Stimulated activated CD4-positive, alpha-beta T cell treated with anti-CD3 and anti-CD28 coated beads, Interleukin-2, amount 100 ng/mL, for 48 hours (primary cell): Measurements from ENCODE around the gene FUCA1.
"Not testable (repeated sequence)": the region's sequence is repeated elsewhere in the genome, so short reads cannot be mapped to it uniquely, and the experiment has no call there.

ENCODE experiments used
- DNase-seq, 2 donors: peaks; one replicate each; pipeline ENCODE4 v3.0.0-alpha.2; 2020

FUCA1 gene

GRCh38 chr1:23834156-23834555 is 33.9 kb downstream of the FUCA1 start:
- DNase-seq = not testable (repeated sequence)

- no peak for DNase-seq
Observed at GRCh38 chr1:23827717-23828116, 40.4 kb downstream of the FUCA1 start.

DNA sequence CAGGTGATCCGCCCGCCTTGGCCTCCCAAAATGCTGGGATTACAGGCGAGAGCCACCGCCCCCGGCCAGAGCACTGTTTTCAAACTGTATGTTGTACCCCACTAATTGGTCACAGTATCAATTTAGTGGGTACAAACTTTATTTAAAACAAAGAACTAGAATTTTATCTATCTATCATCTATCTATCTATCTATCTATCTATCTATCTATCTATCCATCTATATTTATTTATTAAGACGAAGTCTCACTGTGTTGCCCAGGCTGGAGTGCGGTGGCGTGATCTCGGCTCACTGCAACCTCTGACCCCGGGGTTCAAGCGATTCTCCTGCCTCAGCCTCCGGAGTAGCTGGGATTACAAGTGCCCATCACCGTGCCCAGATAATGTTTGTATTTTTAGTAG is 41.5 kb downstream of the FUCA1 start:
- DNase-seq = not testable (repeated sequence)

- DNase-seq = no peak
Observed at GRCh38 chr1:23825762-23826522, 42.1 kb downstream of the FUCA1 start.

GRCh38 chr1:23825076-23825761 is 42.9 kb downstream of the FUCA1 start, which contains the start of gene HMGCL:
HMGCL (minus strand) TSS chr1:23825429; CDS start chr1:23825415, 14 bp downstream.
- DNase-seq = peak; percentile 81 to 84

DNA sequence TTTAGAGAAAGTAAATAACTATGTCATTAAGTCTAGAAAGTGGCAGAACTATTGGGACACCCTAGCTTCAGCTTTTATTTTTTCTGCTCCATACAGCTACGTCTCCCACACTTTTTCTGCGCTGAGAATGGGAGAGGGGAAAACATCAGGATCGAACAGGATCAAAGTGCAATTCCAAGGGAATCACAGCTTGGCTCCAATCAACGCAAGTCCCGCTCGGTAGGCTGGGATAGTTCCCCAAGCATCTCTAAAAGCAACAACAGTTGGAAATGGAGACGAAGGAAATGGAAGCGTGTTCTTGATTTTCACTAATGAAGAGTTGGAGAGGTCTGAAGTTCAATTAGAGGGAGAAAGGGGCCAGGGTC is 43.4 kb downstream of the FUCA1 start:
- DNase-seq = no peak

DNA sequence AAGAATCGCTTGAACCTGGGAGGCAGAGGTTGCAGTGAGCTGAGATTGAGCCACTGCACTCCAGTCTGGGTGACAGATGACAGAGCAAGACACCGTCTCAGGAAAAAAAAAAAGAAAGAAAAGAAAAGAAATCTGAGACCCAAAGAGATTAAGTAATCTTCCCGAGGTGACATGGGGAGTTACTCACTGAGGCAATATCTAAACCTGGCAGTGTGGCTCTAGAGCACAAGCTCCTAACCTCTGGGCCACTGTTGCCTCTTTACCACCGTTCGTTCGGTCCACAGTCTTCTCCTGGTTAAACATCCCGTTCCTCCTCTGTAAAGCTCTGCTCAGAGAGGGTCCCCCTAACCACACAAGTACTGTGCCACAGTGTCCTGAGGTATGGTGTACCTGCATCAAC is 44.3 kb downstream of the FUCA1 start:
- no peak for DNase-seq

DNA sequence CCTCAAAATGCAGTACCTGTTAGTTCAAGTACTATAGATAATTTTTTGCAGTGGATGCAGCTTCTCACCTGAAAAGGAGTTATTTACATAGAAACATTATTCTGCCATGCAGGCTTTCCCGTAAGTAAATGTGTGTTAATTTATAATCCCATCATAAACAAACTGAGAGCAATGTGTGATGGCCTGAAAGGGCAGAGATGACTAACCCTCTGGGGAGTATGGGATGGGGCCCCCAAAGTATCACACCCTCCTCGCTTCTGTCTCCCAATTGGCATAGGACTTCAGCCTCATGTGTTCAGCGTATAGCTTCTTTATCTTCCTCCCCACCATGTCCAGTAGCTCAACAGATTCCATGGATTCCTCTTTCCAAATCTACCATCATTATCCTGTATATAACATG is 50.5 kb downstream of the FUCA1 start:
- no peak for DNase-seq

DNA sequence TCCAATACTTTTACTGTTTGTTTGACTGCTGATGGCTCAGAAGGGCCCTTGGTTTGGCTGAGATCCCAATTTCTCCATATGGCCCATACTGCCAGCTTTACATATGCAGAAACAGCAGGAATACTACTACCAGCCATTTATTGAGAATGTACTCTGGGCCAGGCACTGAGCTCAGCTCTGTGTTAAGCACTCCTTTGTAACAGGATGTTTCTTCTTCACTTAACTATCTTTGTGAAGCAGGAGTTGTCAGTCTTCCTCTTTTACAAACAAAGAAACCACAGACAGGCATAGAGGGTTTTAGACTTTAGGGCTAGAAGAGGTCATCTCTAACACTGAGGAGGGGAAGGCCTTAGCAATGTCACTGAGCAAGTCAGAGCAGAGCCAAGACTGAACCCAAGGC is 51.2 kb downstream of the FUCA1 start:
- DNase-seq = no peak

- DNase-seq = no peak
Observed at GRCh38 chr1:23816361-23816760, 51.7 kb downstream of the FUCA1 start.

- DNase-seq = no peak
Observed at GRCh38 chr1:23814016-23814415, 54.1 kb downstream of the FUCA1 start.

DNA sequence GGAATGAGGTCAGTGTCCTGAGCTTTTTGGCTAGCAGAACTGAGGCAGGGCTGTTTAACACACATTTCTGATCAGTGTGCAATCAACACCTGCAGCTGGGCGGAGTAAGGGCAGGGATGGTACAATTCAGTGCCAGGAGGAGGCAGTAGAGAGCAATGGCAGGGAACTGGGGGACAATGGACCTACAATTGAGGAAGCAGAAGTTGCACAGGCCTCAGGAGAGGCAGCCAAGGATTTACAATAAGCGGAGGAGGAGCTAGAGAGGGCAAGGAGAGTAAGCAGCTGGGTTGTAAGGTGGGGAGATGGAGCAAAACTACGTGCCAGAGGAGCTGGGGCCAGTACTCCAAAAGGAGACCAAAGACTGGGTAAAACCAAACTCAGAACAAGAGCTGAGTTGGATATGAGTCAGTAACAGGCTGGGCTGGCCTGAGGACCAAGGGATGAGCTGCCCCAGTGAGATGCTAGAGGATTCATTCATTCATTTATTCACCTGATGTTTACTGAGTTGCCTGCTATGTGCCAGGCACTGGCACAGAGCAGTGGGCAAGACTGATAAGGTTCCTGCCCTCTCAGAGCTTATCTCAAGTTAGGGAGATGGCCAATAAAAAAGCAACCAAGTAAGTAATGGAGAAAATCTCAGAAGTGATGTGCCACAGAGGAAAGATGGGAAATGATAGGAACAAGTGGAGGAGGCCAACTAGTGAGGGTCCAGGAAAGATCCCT is 57.1 kb downstream of the FUCA1 start:
- DNase-seq = peak; percentile 53 to 54

DNA sequence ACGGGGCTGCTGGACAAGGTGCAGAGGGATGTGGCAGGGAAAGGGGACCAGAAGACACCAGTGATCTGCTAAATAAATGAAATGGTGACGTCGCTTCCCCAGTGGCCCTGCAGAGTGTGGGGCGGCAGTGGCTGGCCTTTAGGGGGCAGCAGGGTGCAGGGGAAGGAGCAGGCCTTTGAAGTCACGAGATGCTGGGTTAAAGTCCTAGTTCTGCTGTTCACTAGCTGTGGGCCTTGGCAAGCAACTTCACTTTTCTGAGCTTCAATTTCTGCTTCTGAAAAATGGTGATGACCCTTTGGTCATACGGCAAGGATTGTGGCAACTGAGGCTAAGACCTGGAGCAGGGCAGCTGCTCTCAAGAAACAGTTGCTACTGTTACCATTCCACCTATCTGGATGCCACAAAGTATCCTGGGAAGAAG is 58.3 kb downstream of the FUCA1 start:
- DNase-seq = peak; percentile 68 to 75

DNA sequence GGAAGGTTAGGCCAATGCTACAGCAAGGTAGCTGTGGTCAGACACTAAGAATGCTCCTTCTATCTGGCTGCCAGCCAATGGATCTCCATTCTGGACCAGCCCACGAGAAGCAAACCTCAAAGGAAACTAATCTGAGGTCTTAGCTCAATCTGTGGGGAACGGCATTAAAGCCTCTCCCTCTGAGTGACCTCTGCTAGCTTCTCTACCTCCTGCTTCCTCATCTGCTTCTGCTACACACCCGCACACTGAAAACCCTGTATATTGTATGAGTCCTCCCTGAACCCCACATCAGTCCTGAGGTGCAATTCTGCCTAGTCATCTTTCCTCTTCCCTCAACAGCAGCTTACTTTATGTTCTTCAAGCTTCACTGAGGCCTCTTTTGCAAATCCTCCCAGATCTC is 60.6 kb downstream of the FUCA1 start:
- DNase-seq = no peak

DNA sequence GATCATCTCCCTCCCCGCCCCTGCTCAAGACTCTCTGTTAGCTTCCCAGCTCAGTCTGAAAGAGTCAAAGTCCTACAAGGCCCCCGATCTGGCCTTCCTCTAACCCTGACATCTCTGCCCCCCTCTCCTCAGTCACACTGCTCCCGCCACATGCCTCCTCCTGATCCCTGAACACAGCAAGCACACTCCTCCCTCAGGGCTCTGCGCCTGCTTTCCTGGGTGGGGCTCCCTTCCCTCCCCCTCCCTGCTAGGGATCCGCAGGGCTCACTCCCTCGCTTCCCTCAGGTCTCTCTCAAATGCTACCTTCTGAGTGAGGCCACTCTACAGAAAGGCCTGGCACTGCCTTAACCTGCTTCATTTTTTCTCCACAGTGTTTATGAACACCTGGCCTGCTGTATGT is 61.8 kb downstream of the FUCA1 start:
- DNase-seq = no peak

GRCh38 chr1:23805025-23805424 is 63.1 kb downstream of the FUCA1 start:
- no peak for DNase-seq

- DNase-seq = no peak
Observed at GRCh38 chr1:23804183-23804835, 63.8 kb downstream of the FUCA1 start.

DNA sequence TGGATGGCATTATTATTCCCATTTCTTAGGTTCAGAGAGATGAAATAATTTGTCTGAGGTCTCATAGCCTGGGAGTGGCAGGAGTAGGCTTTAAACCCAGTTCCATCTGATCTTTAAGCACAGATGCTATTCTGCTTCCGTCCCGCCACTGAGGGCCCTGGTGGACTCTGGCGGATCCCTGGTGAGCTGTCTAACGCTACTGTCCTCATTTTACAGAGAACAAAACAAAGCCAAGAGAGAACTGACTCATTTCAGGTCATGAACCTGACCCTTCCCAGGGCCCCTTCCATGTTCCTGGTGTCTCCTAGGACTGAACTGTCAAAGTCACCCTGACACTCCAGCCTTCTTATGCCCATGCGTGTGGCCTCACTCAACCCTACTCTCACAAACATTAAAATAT is 64.4 kb downstream of the FUCA1 start:
- DNase-seq = no peak

DNA sequence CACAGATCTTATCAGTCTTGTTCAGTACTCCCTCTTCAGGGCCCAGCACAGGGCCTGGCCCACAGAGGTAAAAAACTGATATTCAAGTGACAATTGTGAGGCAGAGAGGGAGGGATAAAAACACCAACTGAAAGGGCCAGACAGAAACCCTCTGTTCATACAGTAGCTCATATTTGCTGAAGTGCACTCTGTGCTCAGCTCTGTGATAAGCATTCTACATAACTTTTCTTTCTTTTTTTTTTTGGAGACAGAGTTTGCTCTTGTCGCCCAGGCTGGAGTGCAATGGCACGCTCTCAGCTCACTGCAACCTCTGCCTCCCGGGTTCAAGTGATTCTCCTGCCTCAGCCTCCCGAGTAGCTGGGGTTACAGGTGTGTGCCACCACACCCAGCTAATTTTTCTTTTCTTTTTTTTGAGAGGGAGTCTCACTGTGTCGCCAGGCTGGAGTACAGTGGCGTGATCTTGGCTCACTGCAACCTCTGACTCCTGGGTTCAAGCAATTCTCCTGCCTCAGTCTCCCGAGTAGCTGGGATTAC is 65.2 kb downstream of the FUCA1 start:
- DNase-seq = not testable (repeated sequence)

DNA sequence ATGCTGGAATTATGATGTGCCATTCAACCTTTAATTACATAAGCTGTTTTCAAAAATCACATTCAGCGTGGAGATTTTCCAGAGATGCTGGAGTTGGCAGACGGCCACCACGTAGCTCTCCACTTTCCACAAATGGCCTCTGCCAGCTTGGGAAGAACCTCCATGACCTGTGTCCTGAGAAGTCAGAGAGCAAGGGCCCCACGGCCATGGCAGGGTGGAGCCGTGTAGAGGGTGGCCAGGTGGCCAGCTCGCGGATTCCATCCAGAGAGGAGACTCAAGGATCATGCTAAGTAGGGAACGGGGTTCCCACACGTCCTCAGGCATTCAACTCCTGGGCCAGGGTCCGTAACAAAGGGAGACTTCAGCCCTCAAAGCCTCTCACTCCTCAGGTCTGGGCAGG is 66.2 kb downstream of the FUCA1 start:
- no peak for DNase-seq

DNA sequence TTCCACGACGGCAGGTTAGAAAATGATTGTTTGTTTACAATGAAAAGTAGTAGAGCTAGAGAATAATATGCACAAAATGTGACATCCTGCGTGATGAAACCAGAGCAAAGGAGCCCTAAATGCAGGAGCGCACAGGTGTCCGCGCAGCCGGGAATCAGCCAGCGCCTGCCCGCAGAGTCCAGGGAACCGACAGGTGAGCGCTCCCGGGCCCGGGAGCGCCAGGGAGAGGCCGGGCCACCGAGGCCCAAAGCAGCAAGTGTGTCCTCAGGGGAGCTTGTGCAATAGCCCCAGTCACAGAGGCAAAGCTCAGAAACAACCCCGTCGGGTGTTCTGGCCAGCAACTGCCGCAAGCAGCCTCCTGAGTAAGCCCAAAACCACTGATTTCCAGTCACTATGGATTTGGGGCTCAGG is 66.7 kb downstream of the FUCA1 start:
- no peak for DNase-seq

GRCh38 chr1:23800400-23801337 is 67.4 kb downstream of the FUCA1 start, which contains the start of gene GALE:
GALE (minus strand) TSS chr1:23800754; CDS start chr1:23799007, 1,747 bp downstream.
- peak; percentile 95 to 97 for DNase-seq
